Kidney (tissue), 14 donors: ENCODE measurements around the gene GDPD4. TPM values are rescaled to one million over a fixed set of nuclear protein-coding genes. Genes with fewer than 3 reads are reported as not detected.
A peak's percentile ranks its signal among the peaks of the same experiment; 100 is the strongest.

Experiments used
- DNase-seq, 5 donors: peaks; one replicate each; pipeline ENCODE4 v3.0.0-alpha.2; 2013 to 2020
- FAIRE-seq: peaks from 2 replicates; lab custom pipeline; 2012; peaks lifted over from hg19 to GRCh38; lab: Jason Lieb, UNC
- H3K27ac ChIP-seq, 2 donors: one replicate each; pipeline ENCODE4 v1.7.0; 2013; ENCODE audit warnings: low read depth in 2 of 2, low read length in 2 of 2, inconsistent platforms in 1 of 2
- H3K27me3 ChIP-seq: one replicate; pipeline ENCODE4 v1.7.1; 2013; ENCODE audit warnings: low read length, inconsistent platforms; ENCODE audit not compliant: control insufficient read depth, insufficient read depth
- H3K36me3 ChIP-seq, 3 donors: one replicate each; pipeline versions ENCODE4 v1.7.0 to v1.7.1; 2013; ENCODE audit warnings: low read length in 3 of 3, control low read depth in 1 of 3, inconsistent platforms in 1 of 3; ENCODE audit not compliant: insufficient read depth in 3 of 3, control insufficient read depth in 2 of 3
- H3K4me1 ChIP-seq, 3 donors: one replicate each; pipeline versions ENCODE4 v1.7.0 to v1.7.1; 2013; ENCODE audit warnings: low read length in 3 of 3, inconsistent platforms in 1 of 3, low read depth in 1 of 3; ENCODE audit not compliant: control insufficient read depth in 2 of 3, insufficient read depth in 2 of 3
- H3K4me3 ChIP-seq, 3 donors: one replicate each; pipeline versions ENCODE4 v1.7.0 to v1.8.1; 2013; ENCODE audit warnings: low read length in 3 of 3, control low read depth in 1 of 3, inconsistent platforms in 1 of 3
- H3K9ac ChIP-seq, 3 donors: one replicate each; pipeline versions ENCODE4 v1.7.0 to v1.7.1; 2013; ENCODE audit warnings: low read length in 3 of 3, control low read depth in 1 of 3, inconsistent platforms in 1 of 3
- H3K9me3 ChIP-seq, 3 donors: one replicate each; pipeline versions ENCODE4 v1.7.0 to v1.7.1; 2013; ENCODE audit warnings: low read length in 3 of 3, control low read depth in 1 of 3, inconsistent platforms in 1 of 3; ENCODE audit not compliant: control insufficient read depth in 2 of 3, insufficient read depth in 1 of 3
- CTCF ChIP-seq: IDR thresholded peaks from 3 replicates; pipeline ENCODE4 v1.5.1; 2012; ENCODE audit warnings: mild to moderate bottlenecking, moderate library complexity, borderline replicate concordance; ENCODE audit not compliant: insufficient read depth; ENCODE audit errors: extremely low read depth
- intact Hi-C: fragments of 100-400 bp; cut with DNase I; formaldehyde crosslinking; loops from one replicate; pipeline ENCODE4 v1.11.1; 2022
- polyA plus RNA-seq: library from polyadenylated mRNA; stranded (reverse); fragments of 350-450 nt; fragmentation: Illumina TruSeq; extraction: RNeasy Lipid Tissue Mini Kit (QIAGEN cat#74804); gene quantifications from one replicate; pipeline ENCODE4 v1.2.3, GENCODE V29; 2014; ENCODE audit warnings: low read depth, low replicate concordance; ENCODE audit not compliant: insufficient read depth
- total RNA-seq: library from RNA; stranded (reverse); fragmentation: NEBNext Ultra II Directional; extraction: Animal tissue kit (Norgen Biotek cat#: 25700); gene quantifications from one replicate; pipeline ENCODE4 v1.2.1, GENCODE V29; 2021
- donor health status: control.
- donor health status: control.
- donor health status: control.
- donor health status: control.
- donor health status: control.
- donor health status: DM: yes; HTN: yes; CAD: no.
- donor health status: Normal renal cell carcinoma (clear cell type).

Gene GDPD4
- total and polyA plus RNA-seq, 2 donors from 2014 or later, result not detected

GRCh38 chr11:77182542-77183430 is 118.7 kb downstream of the GDPD4 start:
- no peak overlapping the region for H3K9ac ChIP-seq
- H3K4me1 ChIP-seq, result peaks cover 0 to 8% (median 0%) of the 10 kb centered on the region in 3 donors
- no peaks in the 10 kb centered on the region for H3K36me3 ChIP-seq
- no peak overlapping the region for H3K4me3 ChIP-seq
- H3K27me3 ChIP-seq, result no peaks in the 10 kb centered on the region
- DNase-seq, result peak in 1 of 5 donors; percentile 59
- H3K9me3 ChIP-seq, result no peaks in the 10 kb centered on the region
- TF ChIP-seq CTCF, result no peak
- H3K27ac ChIP-seq, result no peak overlapping the region
- intact Hi-C loops, result no loop called here
- FAIRE-seq, result no peak

- H3K4me1 ChIP-seq, result peaks cover 0 to 4% (median 0%) of the 10 kb centered on the region in 3 donors
- H3K9ac ChIP-seq, result no peak overlapping the region
- no peak overlapping the region for H3K27ac ChIP-seq
- no peak for TF ChIP-seq CTCF
- DNase-seq (peak in 1 of 5 donors; percentile 59), FAIRE-seq (no peak)
- no peaks in the 10 kb centered on the region for H3K36me3 ChIP-seq
- H3K4me3 ChIP-seq, result no peak overlapping the region
- H3K27me3 ChIP-seq, result no peaks in the 10 kb centered on the region
- H3K9me3 ChIP-seq, result no peaks in the 10 kb centered on the region
- intact Hi-C loops, result no loop called here
Observed at GRCh38 chr11:77181799-77182541, 119.5 kb downstream of the GDPD4 start.

GRCh38 chr11:77181226-77181625 is 120.3 kb downstream of the GDPD4 start:
- no peak overlapping the region for H3K4me3 ChIP-seq
- FAIRE-seq, result no peak
- peak in 1 of 5 donors; percentile 43 for DNase-seq
- no peaks in the 10 kb centered on the region for H3K9me3 ChIP-seq
- TF ChIP-seq CTCF, result no peak
- intact Hi-C loops, result no loop called here
- no peaks in the 10 kb centered on the region for H3K27me3 ChIP-seq
- no peak overlapping the region for H3K9ac ChIP-seq
- peaks cover 0 to 4% (median 0%) of the 10 kb centered on the region in 3 donors for H3K4me1 ChIP-seq
- H3K36me3 ChIP-seq, result no peaks in the 10 kb centered on the region
- H3K27ac ChIP-seq, result no peak overlapping the region
